Measurements from ENCODE around the gene PODN.

PODN gene

DNA sequence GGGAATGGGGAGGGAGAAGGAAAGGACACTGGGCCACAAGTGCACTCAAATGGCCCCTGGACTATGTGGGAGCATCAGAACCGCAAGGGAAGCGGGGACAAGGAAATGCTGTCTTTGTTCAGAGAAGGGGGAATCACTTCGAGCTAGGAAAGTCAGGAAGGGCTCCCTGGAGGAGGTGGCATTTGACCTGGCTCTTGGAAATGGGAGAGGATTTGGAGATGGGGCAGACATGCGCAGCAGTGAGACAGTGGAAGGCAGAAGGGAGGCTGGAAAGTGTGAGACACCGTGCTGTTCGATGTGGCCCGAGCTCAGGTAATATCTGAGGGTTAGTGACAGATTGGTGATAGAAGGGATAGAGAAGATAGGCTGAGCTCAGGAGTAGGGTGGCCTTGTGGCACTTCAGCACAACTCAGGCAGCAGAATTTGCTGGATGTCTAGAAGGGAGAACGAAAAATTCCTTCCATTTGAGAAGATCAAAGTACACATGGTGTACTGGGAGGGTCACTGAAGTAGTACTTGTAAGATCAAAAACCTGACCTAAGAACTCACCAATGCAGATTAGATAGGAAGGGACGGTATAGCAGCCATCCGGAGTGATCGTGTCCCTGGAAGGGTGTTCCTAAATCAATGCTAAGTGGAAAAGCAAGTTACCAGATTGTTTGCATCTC is 55.1 kb downstream of the PODN start:
- no peak for DNase-seq

DNA sequence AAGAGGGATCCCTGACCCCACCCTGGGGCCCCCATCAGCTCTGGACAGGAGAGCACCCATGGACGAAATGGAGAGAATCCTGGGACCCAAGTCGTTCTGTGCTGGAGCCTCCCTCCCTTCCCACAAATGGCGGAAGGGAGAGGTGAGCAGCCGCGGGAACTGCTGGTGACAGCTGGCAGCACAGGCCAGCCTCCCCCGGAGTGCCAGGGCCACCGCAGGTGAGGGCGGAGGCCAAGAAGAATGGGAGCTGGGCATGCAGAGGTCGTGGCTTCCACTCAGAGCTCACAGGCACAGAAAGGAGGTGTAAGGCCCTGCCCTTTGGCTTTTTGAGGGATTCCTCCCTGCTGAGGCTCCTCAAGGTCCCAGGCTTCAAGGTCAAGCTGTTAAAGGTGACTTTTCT is 55.8 kb downstream of the PODN start:
- no peak for DNase-seq

DNA sequence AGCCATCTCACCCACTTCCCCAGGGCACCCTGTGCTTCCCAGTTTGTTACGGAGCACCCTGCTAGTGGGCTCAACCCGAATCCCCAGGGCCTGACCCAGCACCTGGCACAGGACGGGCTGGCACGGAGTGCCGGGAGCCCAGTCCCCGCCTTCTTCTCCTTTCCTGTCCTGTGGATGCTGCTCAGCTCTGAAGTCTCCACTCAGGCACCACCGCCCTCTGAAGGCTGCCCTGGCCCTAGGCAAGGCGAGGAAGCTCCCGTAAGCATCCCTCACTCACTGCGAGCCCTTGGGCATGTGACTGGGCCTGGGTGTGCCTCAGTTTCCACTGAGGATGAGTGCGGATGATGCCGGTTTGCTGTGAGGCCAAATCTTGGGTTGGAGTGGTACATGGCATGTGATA is 58.6 kb downstream of the PODN start:
- no peak for DNase-seq

DNA sequence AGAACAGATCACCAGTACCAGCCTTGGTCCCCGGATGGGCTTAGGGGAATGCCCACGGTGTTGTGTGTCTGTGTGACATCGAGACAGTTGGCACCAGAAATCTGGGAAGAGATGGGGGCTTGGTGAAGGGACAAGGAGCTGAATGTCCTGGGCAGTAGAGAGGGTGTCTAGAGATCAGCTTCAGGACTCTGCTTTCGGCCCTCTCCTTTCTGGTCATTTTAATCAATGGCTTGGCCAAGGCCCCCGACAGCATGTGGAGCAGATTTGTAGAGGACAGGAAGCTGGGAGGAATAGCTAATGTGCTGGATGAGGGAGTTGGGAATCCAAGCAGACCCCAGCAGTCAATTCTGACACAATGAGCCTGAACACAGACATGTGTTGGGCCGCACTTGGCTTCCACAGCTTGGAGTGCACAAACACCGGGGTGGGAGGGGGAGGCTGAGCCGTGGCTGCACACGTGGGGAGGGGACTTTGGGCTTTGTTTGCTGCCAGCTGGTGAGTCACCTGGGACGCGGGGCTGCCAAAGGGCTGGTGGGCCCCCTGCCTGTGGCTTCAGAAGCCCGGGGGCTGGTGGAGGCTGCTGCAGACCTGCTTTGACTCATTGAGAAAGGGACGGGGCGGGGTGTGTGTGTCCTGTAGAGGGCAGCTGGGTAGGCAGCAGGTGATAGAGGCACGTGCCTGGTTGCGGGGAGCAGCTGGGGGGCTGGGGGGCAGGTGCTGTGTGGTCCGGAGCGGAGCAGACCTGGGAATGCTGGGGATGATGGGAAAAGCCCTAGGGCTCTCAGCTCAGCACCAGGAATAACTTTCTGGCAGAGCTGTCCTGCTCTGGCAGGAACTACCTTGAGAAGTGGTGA is 59.5 kb downstream of the PODN start:
- DNase-seq: no peak

DNA sequence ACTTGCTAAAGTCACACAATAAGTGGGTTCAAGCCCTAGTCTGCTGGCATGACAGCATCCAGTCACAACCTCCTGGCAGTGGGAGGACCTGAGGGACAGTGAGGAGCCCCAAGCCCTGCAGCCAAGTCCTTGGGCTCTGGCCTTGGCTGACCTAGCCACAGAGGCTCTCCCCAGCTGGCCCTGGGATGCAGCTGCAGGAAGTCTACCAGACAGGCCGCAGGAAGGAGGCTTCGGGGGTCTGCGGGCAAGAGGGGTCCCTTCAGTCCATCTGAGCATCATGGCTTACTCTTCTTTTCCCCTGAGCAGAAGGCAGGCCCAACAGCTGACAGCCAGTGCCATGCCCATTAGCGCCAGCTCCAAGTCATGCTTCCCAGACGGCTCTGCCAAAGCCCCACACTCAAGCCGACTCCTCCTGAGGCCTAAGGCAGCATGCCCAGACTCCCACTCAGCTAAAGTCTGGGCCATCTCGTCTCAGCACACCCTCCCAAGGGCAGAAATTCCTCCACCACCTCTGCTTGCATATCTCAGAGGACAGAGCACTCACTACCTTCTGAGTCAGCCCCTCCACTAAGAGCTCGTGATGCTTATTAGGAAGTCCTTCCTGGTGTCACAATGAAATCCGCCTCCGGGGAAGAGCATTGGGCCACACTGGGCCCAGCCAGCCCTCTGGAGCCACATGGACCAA is 60.3 kb downstream of the PODN start:
- DNase-seq: no peak

DNA sequence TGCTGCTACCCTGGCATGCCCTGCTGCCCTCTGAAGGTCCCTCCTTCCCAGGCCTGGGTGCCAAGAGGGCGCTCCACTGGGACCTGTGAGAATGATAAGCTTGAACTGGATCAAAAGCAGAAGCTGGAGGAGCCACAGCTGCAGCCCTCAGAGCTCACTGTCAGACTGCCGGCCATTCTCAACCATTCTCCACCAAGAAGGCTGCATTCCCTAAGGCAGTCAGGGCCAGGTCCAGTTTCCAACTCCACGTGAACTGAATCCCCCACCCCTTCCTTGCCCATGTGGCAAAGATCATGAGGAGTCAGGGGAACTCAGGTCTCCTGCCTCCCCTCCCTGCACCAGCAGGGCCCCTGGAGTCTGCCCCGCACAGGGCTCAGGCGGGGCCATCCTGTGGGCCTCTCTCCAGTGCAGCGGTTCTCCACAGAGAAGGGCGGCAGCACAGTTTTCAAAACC is 61.0 kb downstream of the PODN start:
- DNase-seq: no peak

DNA sequence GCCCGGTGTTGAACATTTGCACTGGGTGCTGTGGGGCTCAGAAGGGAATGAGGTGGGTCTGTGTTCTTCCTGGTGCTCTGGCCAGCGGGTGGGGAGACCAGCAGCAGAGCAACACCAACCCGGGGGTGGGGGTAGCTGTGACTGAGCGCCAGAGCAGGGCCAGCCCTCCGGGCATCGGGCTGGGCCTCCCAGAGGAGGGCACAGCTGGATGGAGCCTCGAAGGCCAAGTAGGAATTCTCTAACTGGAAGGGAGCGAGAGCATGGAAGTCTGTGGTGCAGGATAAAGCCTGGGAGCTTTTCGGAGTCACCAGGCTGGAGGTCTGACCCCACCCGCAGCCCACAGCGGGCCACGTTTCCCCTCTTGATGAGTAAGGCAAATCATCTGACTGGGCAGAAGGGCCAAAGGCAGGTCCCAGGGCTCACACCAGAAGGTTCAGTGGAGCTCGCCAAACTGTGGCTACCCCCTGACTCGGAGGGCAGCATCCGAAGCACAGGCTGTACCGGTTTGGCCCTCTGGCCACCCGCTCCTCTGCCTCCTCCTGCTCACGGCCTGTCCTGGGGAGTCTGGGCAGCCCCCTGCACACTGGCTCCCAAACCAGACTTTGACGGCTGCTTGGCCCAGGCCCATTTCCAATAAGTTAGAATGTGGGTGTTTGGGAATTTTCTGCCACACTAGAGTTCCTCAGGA is 61.6 kb downstream of the PODN start:
- DNase-seq: no peak

DNA sequence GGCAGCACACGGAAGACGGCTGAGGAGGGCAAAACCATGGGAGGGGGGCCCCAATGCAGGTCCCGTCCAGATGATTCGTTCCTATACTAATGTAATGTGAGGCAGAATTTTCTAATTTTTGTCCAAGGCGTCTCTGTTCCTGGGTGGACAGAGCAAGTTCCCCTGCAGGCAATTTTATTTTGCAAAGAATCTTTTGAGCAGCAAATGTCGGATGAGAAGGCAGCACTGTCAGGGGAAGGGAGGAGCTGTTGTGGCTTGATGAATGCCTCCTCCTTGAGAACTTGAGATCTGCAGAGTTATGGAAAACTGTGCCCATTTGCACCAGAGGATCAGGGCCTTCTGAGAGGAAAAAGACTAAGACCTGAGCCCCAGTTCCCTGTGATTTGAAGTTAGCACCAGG is 63.1 kb downstream of the PODN start:
- DNase-seq: no peak

DNA sequence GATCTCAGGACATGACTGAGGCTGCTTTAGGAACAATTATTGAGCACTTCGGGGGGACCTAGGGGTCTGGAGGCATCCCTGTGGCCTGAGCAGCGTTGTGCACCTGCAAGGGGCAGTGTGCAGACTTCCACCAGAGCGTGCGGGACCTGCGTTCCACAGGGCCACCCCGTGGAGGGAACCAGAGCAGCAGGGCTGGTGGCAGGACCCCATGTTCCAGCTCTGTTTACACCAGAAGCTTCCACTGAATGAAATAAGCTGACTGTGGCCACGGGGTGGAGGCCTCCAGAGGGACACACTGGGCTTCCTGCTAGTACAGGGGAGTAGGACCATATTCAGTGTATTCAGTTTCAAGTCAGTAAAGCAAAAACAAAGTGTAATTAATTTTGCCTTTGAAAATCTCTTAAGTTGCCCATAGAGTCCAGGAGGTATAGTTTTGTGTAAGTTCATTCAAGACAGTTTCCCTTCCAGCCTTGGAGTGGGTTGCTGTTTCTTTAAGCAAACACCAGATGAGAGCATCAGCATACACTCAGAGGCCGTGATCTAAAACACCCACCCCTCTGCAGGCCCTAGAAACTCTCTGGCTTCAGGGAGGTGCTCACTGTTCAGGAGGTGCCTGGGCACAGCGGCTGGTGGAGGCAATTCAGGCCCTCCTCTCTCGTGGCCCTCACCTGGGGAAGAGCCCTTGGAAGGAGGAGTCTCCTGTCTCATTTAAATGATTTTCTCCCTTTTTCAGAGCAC is 63.8 kb downstream of the PODN start:
- no peak for DNase-seq

DNA sequence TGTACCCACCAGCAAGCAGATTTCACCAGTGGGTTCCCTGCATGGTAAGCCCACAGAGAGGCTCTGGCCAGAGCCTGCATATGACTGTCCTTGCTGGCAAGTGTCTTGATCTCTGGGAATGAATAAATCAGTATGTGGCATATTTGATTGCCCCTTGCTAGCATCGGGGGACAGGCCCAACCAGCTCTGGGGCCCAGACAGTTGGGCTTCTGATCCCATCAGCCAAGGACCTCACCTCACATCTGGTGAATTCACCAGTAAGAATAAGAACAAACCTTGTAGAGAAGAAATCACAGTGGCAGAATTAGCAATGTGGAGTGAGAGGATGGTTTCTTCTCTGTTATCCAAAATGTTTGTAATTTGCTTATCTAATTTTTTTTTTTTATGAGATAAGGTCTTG is 64.5 kb downstream of the PODN start:
- DNase-seq: no peak

DNA sequence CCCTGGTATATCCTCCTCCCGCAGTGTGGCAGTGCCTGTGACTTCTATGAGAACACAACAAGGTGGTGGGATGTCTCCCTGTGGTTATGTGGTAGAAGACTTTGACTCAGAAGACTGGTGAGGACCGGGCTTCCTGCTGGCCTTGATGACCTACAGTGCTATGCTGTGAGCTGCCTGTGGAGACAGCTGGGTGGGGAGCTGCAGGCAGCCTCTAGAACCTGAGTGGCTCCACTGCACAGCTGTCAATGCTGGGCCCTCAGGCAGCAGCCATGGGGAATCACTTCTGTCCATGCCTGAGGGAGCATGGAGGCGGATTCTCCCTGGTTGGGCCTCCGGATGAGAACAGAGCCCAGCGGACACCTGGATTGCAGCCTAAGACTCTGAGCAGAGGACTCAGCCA is 65.5 kb downstream of the PODN start:
- DNase-seq: no peak

DNA sequence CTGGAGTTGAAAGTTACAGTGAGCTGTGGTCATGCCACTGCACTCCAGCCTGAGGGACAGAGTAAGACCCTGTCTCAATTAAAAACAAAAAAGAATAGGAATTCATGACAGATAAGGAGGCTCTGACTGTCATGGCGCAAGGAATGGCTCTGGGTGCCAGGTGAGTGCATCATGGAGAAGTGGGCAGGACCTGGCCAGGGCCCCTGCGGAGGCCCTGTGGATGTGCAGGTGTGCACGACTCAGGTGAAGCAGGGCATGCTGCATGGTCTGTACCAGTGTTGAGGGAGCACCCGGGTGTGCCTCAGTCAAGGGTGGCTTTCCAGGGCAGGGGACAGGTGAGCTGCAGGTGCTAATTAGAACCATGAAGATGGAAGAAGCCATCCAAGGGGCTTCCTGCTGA is 66.4 kb downstream of the PODN start:
- DNase-seq: no peak

DNA sequence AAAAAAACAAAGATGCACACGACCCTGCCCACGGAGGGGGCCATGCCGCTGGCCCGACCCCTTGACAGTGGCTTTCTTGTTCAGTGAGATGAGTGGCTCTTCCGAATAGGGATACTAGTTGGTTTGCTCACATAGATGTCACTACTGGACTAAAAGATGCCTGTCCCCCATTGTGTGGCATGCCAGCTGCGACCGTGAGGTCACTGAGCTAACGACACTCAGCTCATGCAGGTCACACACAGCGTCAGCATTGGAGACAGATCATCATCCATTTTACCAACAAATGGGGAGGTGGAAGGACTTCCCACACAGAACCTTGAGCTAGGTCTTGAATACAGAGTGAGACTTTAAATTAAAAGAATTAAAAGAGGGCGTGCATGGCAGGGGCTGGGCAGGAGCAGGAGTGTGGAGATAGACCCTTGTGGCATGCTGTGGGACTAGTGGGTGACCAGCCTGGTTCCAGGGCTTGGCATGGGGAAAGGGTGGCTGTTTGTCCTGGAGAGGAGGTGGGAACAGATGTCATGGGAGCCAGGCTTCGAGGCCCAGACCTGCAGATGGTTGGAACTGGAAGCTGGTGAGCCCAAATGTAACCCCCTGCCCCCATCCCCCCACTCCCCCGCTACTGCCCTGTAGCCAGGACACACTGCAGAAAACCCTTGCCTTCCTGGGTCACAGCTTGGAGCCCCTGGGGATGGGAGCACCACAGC is 68.0 kb downstream of the PODN start:
- no peak for DNase-seq

DNA sequence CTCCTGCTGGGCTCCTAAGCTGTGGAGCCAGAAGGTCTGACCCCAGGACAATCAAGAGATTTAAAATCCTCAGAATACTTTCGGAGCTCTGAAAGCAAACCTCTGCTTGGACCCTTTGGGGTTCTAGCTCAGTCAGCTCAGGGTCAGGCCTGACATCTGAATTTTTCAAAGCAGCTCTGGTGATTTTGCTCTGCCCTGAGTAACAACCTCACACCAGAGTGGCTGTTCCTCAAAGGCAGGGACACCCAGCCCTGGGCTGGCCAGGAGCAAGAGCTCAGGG is 68.5 kb downstream of the PODN start:
- DNase-seq: no peak

DNA sequence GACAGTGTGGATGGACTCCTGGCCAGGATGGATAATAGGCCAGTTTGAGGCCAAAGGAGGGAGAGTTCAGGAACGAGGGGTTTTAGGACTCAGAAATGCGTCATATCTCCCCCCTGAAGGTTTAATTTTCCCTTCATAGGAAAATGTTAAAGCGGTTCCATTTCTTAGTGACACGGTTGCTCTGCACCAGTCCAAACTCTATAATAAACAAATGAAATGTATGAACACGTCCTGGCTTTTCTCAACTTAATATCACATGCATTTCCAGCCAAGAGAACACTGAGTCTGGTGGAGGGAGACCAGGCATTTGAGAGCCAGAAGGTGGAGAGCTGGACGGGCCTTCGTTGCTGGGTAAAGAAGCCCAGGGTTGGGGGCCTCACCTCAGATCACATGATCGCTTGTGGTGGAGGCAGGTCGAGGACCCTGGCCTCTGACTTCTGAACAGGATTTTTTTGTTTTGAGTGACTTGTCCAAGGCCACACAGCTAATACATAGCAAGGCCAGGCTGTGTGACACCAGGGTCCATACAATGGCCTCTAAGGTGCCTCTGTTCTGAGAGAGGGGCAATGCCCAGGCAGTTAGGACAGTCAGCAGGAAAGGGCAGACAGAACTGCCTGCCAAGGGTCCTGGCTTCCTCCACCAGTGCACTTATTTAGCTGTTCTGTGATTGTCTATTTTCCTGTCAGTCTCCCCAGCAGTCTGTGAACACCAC is 69.0 kb downstream of the PODN start:
- DNase-seq: no peak

DNA sequence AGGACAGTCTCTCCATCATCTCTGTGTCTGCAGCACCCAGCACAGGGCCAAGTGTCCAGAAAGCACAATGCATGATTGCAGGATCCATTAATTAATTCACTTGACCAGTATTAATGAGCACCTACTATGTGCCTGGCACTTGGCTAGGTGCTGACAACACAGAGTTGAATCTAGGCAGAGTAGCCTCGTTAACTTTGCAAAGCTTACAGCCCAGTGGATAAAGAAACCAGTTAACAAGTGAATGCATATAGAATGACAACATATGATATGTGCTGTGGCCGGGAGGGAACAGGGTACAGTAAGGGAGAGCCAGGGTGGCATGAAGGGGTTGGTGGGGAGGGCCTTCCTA is 69.6 kb downstream of the PODN start:
- no peak for DNase-seq

DNA sequence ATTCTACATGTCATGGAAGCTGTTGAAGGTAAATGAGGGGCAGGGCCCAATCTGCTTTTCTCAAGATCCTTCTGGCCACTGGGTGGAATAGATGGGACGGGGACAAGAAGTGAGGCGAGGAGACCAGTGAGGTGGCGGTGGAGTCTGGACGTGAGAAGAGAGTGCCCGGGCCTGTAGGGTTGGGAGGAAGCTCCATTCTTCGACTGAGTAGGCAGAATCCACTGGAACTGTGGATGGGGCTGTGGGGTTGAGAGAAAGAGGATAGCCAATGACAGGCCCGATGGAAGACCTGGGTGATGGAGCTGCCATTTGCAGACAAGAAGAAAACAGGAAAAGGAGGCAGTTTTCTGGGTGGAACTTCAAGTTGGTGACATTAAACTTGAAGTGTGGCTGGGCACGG is 70.2 kb downstream of the PODN start:
- no peak for DNase-seq

DNA sequence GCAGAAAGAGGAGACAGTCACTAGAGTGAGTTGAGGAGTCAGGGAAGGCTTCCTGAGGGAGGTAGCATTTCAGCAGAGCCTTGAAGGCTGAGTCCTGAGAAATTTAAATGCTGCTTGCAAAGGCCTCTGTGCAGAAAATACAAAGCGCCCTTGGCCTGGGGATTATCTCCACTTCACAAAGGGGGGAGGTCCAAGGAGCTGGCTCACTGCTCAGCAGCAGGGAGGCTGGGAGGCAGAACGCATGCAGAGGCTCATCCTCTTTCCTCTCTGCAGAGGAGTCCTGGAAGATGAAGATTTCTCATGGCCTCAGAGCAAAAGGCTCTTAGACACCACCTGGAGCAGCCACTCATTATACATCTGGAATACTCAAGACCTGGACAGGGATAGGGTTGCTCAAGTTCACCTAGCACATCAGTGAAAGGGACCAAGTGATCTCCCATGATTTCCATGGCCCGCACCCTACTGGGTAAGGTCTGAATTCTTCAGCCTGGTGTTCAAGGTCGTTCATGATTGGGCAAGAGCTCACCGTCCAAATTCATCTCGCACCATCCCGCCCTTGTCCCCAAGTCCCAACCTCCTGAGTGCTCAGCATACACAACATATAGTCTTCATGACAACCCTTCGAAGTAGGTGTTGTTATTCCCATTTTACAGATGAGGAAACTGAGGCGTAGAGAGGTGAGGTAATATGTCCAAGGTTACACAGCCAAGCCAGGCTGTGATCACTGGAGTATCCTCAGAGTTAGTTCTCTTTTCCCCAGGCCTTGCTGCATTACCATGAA is 71.4 kb downstream of the PODN start:
- no peak for DNase-seq

DNA sequence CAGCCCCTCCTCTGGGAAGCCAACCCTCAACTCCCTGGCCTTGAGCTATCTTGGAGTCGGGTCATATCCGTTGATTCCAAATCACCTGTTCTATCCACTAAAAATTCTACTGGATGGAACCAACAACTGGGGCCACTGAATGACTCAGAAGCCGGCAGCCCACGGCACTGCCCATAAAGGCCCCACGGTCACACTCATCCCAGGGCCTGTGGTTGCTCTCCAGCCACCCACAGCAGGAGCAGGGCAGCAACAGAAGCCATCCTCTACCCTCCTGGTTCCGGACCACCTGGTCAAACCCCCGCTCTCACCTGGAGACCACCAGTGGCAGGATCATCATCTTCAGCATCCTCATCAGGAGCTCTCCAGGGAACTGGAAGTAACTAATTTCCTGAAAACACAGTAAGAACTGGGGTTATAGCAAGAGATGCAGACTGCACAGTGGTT is 72.1 kb downstream of the PODN start:
- DNase-seq: no peak
